Activated naive CD4-positive, alpha-beta T cell treated with anti-CD3 and anti-CD28 coated beads, Interleukin-2, amount 50 U/mL, for 16 hours (primary cell): ENCODE data around the gene PHACTR1.
"Not testable (repeated sequence)": the region's sequence is repeated elsewhere in the genome, so short reads cannot be mapped to it uniquely, and the experiment has no call there.

Experiments
- DNase-seq: peaks from one replicate; pipeline ENCODE4 v3.0.0-alpha.2; 2020

The PHACTR1 gene

GRCh38 chr6:12749531-12750379 is 33.2 kb downstream of the PHACTR1 start:
- DNase-seq = no peak

DNA sequence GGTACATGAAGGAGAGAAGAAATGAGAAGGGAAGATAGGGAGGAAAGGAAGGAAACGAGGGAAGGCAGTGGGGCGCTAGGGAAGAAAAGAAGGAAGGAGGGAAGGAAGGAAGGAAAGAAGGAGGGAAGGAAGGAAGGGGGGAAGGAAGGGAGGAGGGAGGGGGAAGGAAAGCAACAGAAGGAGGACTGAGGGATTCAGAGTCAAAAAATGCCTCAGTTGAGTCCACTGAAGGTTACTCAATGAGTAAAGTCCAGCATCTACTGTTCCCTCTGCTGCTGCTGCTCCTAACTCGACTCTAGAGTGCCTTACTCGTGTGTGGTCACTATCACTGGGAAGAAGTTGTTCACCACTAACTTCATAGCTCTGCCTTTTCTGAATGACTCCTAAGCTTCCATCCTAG is 33.8 kb downstream of the PHACTR1 start:
- no peak for DNase-seq

- peak; percentile 25 for DNase-seq
Observed at GRCh38 chr6:12751694-12752325, 35.2 kb downstream of the PHACTR1 start.

DNA sequence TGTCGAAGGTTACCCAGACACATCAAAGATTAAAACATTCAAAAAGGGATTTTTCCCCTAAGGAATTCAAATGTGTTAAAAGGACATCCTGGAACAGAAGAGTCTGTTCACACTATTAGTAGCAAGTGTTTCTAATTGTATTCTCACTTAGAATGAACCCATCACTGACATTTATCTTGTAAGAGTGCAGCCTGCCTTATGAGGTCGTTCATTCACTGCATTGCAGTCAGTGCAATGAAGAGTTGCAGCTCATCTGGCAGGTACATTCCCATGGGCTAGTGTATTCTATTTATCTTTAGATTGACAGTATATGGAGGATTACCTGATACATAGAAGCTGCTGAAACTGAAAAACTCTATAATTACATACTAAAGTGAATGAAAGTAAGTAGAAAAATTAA is 36.5 kb downstream of the PHACTR1 start:
- DNase-seq = no peak

DNA sequence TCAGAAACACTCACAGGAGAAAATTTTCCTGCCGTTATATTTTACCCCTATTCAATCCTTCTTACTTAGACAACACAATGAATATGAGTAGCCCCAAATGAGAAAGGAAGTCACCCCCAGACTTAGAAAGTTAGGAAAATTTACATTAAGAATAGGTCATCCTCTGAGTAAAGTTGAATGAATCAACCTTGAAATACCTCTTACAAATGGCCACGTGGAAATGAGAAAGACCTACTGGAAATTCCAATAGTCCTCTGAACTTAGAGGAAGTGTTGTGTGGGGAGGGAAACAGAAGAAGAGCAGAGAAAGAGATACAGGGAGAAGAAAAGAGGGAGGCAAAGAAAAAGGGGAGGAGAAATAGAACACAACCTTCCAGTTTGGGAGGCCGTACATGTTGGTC is 43.7 kb downstream of the PHACTR1 start:
- no peak for DNase-seq

GRCh38 chr6:12760911-12761310 is 44.3 kb downstream of the PHACTR1 start:
- no peak for DNase-seq

DNA sequence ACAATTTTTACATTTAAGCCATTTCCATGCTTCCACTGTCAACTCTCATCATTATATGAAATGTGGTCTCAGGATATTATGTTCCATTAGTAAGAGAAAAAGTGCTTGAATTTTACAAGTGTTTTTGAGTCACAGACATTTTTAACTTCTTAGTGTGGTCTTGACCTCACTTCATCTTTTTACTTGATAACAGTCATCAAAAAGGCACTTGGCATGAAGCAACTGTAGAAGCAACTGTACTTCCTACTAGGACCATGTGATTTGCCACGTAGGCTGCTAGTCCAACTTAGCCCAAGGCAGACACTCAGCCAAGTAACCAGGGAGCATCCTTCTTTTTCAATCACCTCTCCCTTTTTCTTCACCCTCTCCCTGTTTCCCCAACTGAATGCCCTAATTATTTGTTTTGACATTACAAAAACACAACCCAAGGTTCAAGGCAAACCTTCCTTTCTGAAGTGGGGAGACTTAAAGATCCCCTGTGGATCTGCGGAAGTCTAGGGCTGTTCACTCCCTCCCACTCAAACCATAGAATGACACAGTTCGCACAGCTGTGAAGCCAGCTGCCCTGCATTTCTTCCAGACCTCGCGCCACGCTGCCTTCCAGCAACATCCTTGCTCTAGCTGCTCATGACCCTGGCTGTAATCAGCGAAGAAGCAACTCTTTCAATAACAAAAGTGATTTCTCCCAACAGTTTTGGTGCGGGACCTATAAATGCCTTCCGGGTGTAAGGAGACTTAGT is 45.0 kb downstream of the PHACTR1 start:
- no peak for DNase-seq

DNA sequence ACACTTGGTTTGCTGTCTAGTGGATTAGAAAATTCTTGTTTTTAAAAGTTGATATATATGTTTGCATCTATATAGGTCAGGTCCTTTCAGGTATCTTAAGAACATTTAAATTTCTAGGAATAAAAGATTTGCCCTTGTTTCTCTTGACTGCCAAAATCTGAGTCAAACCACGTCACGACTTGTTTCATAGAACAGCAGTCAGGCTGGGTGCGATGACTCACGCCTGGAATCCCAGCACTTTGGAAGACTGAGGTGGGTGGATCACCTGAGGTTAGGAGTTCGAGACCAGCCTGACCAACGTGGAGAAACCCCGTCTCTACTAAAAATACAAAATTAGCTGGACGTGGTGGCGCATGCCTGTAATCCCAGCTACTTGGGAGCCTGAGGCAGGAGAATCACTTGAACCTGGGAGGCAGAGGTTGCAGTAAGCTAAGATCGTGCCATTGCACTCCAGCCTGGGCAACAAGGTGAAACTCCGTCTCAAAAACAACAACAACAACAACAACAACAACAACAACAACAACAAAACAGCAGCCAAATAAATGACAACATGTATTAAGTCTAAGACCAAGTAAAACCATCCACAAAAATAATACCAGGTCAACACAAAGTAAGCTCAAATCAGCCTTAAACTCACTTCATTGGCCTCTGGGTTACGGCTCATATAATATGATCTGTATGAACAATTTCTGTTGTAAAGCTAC is 46.3 kb downstream of the PHACTR1 start:
- not testable (repeated sequence) for DNase-seq

- DNase-seq = no peak
Observed at GRCh38 chr6:12766365-12766764, 49.8 kb downstream of the PHACTR1 start.

DNA sequence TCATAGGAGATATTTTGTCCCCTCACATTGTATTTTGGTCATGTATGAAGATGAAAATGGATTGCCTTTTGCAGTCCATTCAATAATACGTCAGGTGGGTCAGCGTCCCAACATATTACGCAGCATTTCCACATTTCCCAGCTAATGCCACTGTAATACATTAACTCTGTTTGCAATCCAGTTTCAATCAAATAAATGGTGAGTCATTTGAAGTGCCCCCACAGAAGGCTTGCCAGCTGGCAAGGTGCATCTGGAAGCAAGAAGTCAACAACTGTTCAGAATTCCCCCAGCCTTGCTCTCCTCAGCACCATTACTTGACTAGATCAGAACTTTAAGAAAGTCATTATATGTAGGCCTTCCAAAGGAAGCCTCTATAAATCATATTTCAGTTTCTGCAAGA is 50.4 kb downstream of the PHACTR1 start:
- DNase-seq = no peak

- DNase-seq = no peak
Observed at GRCh38 chr6:12769556-12770256, 53.1 kb downstream of the PHACTR1 start.

DNA sequence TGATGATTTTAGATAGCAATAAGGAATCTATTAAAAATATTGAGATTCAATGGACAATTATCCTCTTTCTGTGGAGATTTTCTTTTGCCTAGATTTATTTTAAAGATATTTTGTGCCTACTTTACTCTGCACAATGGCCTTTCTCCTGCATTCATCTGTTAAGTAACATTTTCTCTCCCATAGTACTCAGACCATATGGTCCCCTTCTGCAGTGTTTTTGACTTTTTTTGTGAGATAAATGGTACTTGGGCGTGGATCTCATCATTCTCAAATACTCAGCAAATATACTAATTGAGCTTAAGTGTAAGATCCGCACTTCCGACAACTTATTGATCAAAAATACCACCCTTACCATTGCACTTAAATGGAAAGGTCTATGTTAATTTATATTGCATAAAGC is 55.8 kb downstream of the PHACTR1 start:
- no peak for DNase-seq

DNA sequence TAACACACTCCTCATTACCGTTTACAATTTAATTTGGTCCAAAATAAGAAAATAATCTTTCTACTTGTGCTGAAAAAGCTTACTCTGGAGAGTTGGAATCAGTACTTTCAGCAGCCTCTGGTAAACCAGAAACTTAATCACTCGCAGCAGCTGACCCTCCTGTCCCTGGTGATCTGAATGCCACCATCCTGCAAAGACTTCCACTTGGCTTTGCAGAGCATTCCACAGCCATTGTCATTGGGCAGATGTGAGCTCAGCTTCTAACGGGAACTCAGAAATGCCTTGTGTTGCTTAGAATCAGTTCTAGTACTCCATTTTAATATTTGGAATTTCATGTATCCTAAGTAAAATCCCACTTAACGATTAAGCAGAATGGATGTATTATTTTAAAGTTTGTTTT is 59.7 kb downstream of the PHACTR1 start:
- no peak for DNase-seq

DNA sequence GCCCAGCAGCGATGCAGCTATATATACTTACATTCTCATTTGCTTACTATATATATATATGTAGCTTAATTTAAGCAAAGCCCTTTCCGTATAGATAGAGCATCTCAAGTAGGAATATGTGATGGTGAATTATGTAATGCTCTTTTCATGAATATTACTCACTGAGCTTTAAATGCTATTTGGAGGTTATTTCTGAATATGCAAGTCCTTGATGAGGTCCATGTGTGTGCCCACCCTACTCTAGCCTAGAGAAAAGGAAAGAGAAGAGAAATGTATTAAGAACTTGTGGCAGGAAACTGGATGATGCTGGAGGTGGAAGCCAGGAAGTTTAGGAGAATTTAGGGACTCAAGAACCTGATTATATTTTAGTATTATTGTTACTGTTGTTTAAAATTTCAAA is 63.2 kb downstream of the PHACTR1 start:
- no peak for DNase-seq

DNA sequence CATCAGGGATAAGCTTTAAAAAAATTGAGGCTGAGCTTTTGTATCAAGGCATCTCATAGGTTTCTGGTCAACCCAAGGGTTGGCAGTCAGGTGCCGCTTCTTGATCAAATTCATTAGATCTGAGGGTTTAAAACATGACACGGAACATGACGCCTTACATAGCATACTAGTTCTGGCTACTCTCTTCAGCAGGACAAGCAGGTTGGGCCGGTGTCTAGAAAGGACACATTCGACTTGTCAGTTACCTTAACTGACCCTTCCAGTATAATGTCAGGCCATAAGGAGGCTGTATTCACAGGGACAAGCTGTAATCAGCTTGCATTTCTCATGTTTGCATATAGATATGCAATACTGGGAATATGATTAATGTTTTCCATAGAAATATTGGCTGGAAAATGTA is 65.6 kb downstream of the PHACTR1 start:
- no peak for DNase-seq

DNA sequence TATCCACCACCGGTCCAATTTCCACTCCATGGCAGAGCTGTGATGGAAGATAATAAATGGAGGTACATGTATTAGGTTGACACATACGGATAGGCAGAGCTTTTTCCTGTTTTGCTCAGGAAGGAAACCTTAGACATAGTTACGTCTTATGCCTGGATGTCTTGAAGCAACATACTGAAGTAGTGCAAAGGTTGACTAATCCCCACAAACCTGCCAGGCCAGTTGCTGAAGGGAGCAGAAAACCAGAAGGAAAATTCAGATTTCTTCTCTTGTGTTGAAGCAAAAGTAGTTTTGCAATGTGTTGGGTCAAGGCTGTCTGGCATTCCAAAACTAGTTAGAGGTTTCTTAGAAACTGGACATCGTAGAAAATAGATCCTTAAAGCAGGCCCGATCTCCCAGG is 68.7 kb downstream of the PHACTR1 start:
- no peak for DNase-seq

DNA sequence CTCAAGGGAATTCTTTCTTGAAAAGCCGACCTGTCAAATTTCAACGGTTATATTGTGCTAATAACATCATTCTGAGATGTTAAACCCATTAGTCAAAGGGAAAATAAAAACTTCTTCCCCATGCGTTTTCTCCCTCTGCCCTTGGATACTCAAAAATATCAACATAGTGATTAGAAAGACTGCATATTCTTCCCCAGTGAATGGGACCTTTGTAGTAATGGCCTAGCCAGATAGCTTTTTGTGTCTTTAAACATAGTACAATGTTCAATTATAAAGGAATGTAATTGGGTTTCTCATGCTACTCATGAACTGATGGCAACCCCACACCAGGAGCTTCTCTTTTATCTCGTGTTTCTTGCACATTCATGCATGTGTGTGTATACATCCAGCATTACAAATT is 69.4 kb downstream of the PHACTR1 start:
- DNase-seq = no peak

GRCh38 chr6:12791371-12791770 is 74.8 kb downstream of the PHACTR1 start:
- no peak for DNase-seq

DNA sequence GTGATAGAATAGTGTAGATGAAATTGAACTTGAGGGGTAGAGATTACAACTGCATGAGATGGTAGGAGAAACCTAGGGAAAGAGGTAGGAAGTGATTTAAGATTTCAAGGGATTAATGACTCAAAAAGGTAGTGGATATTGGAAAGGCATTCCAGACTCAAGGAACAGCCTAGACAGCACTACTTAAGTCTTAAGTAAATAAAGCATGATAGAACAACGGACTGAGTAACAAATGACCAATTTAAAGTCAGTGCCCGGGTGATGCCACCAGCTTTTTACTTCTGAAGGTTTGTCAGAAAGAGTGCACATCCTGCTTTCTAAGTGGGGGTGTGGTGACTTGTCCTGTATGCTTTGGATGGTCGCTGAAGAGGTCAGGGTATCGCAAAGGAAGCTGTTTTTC is 81.8 kb downstream of the PHACTR1 start:
- DNase-seq = no peak

DNA sequence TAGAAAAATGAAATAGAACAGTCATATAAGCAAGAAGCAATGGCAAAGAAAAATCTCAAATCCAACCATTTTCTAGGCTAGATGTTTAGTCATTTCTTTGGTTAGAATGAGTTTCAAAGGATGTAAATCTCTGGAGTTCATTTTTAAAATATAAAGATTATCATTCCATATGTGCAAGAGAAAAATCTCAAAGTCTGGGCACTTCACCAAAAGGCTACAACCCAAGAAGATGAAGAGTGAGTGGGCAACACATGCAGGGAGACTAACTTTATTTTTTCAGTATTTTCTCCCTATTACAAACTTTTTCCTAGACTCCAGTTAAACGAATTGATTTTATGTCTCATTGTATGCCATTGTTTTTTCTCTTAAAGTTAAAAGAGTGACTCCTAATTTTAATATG is 83.6 kb downstream of the PHACTR1 start:
- no peak for DNase-seq

GRCh38 chr6:12801141-12801540 is 84.6 kb downstream of the PHACTR1 start:
- DNase-seq = no peak

DNA sequence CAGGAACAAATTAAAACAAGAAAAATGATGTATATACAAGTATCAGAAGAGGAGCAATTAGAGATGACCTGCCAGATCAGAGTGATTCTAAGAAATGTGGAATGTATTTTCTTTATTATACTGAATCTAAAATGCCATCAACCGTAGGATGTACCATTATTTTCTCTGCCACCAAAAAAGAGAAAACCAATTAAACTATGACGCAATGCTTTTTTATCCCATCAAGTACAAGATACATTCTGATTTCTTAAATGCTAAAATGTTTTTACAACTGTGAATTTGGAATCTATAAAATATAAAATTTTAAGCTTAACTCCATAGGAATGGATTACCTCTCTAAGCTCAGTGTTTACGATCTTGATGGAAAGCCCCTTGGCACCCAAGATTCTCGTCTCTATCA is 85.9 kb downstream of the PHACTR1 start:
- DNase-seq = no peak

GRCh38 chr6:12803486-12803885 is 86.9 kb downstream of the PHACTR1 start:
- DNase-seq = no peak
